Measurements from ENCODE around the gene DMRTC2.
"Not testable (repeated sequence)": the region's sequence is repeated elsewhere in the genome, so short reads cannot be mapped to it uniquely, and the experiment has no call there.

Gene DMRTC2

GRCh38 chr19:41871573-41872383, 26.9 kb downstream of the DMRTC2 start:
- DNase-seq: no peak

- no peak for DNase-seq
Observed at GRCh38 chr19:41872384-41872774, 27.5 kb downstream of the DMRTC2 start.

DNA sequence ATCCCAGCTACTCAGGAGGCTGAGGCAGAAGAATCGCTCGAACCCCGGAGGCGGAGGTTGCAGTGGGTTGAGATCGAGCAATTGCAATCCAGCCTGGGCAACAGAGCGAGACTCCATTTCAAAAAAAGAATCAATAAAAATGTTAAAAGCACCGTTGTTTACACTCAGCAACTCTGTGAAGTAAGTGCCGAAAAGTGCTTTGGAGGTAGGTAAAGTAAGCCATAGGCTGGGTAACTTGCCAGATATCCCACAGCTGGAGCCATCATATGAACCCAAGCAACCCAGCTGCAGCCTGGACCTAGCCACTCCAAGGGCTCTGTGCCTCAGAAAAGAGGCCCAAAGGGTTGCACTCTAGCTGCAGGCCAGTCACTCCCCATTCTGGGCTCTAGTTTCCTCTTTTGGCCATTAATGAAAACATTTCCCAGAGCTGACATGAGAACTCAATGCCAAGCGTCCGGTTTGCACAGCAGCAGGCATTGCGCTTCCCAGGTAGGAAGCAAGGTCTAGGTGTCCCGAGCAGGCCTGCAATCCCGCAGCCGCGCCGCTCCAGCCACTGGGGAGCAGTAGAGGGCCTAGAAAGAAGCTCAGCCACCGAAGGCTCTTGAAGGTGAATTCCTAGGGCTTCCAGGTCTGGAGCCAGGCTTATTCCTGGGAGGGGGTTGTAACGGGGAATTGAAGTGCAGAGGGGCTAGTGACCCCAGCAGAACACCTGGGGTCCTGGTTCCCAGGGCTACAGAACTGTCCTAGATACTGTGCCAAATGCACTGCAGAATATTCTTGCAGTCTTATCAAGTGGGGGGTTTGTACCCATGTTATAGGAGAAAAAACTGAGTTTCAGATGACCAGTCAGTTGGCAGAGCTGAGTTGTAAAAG, 28.2 kb downstream of the DMRTC2 start:
- peak; percentile 59 for DNase-seq

GRCh38 chr19:41875973-41876372, 31.1 kb downstream of the DMRTC2 start:
- DNase-seq: not testable (repeated sequence)

- DNase-seq: no peak
Observed at GRCh38 chr19:41876847-41877832, 32.3 kb downstream of the DMRTC2 start, which contains the start of gene CD79A. Gene CD79A (plus strand): TSS chr19:41877279. CDS start chr19:41877305, 26 bp downstream.

GRCh38 chr19:41877916-41878905, 33.4 kb downstream of the DMRTC2 start:
- DNase-seq: no peak

- no peak for DNase-seq
Observed at GRCh38 chr19:41879080-41879479, 34.2 kb downstream of the DMRTC2 start.

GRCh38 chr19:41879670-41880328, 35.0 kb downstream of the DMRTC2 start:
- DNase-seq: no peak

DNA sequence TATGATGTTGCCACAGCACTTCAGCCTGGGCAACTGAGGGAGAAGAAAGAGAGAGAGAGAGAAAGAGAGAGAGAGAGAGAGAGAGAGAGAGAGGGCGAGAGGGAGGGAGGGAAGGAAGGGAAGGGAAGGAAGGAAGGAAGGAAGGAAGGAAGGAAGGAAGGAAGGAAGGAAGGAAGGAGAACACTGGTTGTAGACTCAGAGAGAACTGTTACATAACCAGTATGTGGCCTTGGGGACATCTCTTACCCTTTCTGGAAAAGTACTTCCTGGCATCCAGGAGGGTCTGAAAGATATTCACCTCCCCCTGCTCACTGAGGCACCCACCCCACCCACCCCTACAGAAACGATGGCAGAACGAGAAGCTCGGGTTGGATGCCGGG, 35.5 kb downstream of the DMRTC2 start:
- DNase-seq: no peak

DNA sequence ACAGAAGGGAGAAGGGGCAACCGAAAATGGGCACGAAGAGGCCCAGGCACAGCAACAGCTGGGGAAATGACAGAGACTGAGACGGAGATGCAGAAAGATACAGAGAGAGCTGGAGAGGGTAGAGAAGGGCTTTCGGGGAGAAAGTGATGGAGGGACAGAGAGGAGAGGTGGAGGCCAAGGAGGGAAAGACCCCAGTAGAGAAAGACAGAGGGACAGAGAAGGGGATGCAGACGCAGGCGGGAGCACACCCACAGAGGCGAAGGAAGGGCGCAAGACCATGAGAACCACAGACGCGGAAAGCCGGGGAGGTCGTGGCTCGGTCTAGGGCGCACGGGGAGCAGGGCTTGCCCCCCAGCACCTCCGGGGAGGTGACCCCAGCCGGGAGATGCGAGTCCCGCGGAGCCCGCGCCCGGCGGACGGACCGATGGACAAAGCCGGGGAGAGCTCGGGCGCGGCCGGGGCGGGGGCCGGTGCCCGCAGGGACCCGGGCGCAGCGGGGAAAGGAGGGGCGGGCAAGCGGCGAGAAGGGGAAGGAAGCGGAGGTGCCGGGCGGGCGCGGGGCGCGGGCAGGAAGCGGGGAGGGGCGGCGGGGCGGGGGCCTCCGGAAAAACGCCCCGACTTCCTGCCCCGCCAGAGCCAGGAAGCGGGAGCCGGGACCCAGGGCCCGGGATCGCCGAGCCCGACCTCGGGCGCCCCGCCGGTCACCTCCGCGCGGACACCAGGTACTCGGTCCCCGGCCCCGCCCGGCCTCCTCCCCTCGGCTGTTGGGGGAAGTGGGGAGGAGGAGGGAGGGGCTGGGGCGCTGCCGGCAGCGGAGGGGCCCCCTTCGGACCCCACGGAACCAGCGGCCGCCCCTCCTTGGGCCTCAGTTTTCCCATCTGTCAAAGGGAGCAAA, 38.0 kb downstream of the DMRTC2 start, which contains the start of gene ARHGEF1:
TSS of gene ARHGEF1 (plus strand) at position 617 of the 895 bp plus-strand sequence. CDS start 4,899 bp downstream, outside the sequence.
- DNase-seq: peak; percentile 34

DNA sequence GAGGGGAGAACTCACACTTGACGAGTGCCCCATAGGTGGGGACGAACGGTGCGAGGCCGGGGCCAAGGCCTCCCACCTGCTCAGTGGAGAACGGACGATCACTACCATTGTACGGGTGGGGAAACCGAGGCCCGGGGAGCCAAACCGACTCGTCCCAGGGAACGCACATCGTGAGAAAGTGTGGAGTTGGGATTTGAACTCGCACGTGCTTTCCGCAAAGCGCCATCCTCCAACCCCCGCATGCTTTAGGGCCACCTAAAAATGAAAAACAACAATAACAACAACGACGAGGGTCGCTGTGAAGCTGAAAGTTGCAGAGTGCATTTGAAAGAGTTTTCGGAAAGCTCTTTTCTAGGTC, 38.6 kb downstream of the DMRTC2 start:
- no peak for DNase-seq

GRCh38 chr19:41883821-41884733, 39.2 kb downstream of the DMRTC2 start:
- peak; percentile 97 for DNase-seq

DNA sequence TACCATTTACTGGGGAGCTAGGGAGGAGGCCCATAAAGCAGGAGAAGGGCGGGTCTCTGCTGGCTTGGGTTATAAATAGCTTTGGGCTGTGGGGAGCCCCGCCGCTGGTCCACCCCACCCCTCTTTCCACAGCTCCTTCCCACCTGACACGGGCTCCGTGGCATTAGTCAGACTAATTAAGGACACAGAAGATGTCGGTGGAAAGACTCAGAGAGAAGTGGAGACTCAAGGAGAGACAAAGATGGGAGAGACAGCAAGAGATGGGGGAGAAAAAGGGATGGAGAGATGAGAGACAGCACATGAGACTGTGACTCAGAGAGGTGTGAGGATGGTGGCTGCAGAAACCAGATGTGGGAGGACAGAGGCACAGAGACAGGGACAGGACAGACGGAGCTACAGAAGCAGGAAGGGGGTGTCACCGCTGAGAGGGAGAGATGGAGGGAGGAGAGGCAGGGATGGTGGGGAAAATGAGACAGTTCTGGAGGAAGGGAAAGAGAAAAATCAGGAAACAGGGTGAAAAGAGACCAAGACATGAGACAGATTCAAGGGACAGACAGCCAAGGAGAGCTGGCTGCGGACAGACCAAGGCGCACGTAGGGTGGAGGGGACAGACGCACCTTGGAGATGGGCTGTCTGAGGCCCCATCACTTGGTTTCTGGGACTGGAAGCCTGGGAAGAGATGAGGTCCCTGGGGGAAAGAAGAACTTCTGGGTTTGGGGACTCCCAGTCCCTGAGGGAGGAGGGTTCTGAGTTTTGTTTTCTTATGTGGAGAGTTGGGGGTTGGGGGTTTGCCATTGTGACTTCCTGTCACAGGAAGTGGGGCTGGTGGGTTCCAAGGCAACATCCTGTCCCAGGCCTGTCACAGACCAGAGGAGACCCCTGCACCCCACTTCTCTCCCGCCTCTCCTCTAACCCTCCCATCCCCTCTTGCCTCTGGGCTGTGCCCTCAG, 42.2 kb downstream of the DMRTC2 start:
- no peak for DNase-seq

DNA sequence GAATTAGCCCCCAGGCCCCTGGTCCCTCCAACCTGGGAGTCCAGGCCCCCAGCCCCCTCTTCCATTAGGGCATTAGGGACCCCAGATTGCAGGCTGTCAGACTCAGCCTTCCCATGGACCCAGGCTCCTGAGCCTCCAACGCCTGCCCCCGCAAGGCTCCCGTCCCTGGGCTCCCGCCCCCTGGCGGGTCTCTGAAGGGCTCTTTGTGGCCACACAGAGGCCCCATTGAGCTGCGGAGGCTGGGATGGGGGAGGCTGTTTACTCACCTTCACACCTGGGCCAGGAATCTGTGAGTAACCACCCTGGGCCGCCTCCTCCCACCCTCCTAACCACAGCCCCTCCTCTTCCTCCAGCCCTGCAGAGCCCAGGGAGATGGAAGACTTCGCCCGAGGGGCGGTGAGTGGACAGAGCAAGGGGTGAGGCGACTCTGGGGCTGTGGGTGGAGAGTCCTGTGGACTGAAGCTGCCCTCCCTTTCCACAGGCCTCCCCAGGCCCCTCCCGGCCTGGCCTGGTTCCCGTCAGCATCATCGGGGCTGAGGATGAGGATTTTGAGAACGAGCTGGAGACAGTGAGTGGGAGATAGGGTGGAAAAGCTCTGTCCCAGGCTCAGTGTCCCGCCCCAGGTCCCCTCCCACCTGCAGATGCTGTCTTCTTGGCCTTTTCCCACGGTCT, 43.0 kb downstream of the DMRTC2 start:
- no peak for DNase-seq

GRCh38 chr19:41888926-41889325, 44.1 kb downstream of the DMRTC2 start:
- no peak for DNase-seq

DNA sequence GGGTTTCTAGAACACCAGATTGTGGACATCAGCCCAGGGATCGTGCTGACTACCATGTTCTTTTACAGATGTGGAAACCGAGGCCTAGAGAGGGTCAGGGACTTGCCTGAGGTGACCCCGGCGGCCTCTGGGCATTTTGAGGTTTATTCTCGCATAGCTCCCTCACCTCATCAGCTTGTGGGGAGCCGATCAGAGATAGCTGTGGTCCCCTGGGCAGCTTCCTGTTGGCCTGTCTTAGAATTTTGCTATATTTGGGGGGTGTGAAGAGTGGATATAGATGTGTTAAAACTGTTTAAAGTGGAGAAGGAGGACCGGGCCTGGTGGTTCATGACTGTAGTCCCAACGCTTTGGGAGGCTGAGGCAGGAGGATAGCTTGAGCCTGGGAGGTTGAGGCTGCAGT, 45.1 kb downstream of the DMRTC2 start:
- DNase-seq: no peak

All from fibroblast of skin of scalp (primary cell).